Measurements from ENCODE around the gene KRT77. TPM values are rescaled to one million over a fixed set of nuclear protein-coding genes. Genes with fewer than 3 reads are reported as not detected.

KRT77 gene
- total RNA-seq, 6 experiments from 2014 or later = not detected

DNA sequence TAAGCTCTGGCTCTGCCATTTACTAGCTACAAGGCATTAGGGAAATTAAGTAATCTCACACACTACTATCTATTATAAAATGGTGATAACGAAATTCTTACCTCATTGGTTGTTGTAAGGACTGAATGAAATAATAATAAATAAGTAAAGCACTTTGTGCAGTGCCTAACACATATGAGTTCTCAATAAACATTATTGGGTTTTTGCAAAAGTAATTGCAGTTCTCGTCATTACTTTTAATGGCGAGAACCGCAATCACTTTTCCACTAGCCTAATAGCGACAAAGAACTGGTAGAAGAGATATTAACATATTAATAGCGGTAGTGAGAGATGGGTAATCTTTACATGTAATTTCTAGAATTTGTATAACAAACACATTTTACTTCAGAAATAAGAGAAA, 9.2 kb downstream of the KRT77 start:
- Histone ChIP-seq H3K4me1 (peaks cover 0 to 4% (median 0%) of the 10 kb centered on the region in 4 donors), H3K27me3 (no peaks in the 10 kb centered on the region), H3K27ac (no peak overlapping the region), H3K36me3 (no peaks in the 10 kb centered on the region), H3K4me3 (no peak overlapping the region), H3K9me3 (no peaks in the 10 kb centered on the region)
- DNase-seq = no peak
- TF ChIP-seq, protein P1, sequence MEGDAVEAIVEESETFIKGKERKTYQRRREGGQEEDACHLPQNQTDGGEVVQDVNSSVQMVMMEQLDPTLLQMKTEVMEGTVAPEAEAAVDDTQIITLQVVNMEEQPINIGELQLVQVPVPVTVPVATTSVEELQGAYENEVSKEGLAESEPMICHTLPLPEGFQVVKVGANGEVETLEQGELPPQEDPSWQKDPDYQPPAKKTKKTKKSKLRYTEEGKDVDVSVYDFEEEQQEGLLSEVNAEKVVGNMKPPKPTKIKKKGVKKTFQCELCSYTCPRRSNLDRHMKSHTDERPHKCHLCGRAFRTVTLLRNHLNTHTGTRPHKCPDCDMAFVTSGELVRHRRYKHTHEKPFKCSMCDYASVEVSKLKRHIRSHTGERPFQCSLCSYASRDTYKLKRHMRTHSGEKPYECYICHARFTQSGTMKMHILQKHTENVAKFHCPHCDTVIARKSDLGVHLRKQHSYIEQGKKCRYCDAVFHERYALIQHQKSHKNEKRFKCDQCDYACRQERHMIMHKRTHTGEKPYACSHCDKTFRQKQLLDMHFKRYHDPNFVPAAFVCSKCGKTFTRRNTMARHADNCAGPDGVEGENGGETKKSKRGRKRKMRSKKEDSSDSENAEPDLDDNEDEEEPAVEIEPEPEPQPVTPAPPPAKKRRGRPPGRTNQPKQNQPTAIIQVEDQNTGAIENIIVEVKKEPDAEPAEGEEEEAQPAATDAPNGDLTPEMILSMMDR (IDR thresholded peaks at IDR 0.05) = no peak
- no peak for TF ChIP-seq POLR2A (IDR thresholded peaks at IDR 0.05)
- ATAC-seq = no peak
- intact Hi-C loops (cut with DNase I) = no loop called here
- 75% methylated on average over 6 of the region's 6 CpGs for WGBS (ENCODE audit: insufficient coverage, low coverage, low lambda C conversion rate, missing lambda C conversion rate)

DNA sequence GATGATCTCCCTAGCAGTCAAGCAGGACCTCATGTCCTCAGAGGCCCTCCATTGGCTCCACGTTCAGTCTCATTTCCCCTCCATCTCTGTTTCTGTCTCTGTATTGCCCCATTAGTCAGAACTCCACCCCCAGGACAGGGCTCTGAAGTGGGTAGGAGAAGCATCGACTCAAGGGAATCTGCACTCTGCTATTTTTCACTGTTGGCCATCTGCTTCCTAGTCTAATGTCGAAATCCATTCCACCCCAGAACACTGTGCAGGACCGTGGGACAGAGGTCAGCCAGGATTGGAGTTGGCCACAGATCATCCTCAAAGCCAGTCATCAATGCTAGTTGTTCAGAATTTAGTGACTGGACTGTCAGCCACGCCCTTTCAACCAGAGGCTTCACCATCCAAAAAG, 10.1 kb downstream of the KRT77 start:
- intact Hi-C loops (cut with DNase I) = no loop called here
- Histone ChIP-seq H3K27ac (no peak overlapping the region), H3K4me1 (peaks cover 0 to 4% (median 0%) of the 10 kb centered on the region in 4 donors), H3K36me3 (no peaks in the 10 kb centered on the region), H3K9me3 (no peaks in the 10 kb centered on the region), H3K4me3 (no peak overlapping the region), H3K27me3 (no peaks in the 10 kb centered on the region)
- ATAC-seq = no peak
- WGBS (ENCODE audit: insufficient coverage, low coverage, low lambda C conversion rate, missing lambda C conversion rate) = 12% methylated on average over 5 of the region's 5 CpGs
- no peak for DNase-seq
- TF ChIP-seq, protein P1 (IDR thresholded peaks at IDR 0.05) = no peak
- TF ChIP-seq POLR2A (IDR thresholded peaks at IDR 0.05) = no peak

DNA sequence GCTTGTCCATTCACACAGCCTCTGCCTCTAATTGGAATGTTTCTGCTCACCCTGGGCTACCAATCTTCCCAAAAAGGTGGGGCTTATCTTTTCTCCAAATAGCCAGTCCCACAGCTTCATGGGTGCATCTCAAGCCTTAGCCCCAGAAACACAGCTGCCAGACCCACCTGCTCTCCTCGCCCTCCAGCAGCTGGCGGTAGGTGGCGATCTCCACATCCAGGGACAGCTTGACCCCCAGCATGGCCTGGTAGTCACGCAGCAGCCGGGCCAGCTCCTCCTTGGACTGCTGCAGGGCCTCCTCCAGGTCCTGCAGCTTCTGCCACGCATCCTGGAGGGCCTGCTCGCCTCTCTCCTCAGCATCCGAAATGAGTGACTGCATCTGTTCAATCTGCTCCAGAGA, 11.1 kb downstream of the KRT77 start:
- TF ChIP-seq, protein P1 (IDR thresholded peaks at IDR 0.05) = no peak
- TF ChIP-seq POLR2A (IDR thresholded peaks at IDR 0.05) = no peak
- Histone ChIP-seq H3K9me3 (no peaks in the 10 kb centered on the region), H3K27me3 (no peaks in the 10 kb centered on the region), H3K4me1 (peaks cover 0 to 4% (median 0%) of the 10 kb centered on the region in 4 donors), H3K4me3 (no peak overlapping the region), H3K27ac (no peak overlapping the region), H3K36me3 (no peaks in the 10 kb centered on the region)
- WGBS (ENCODE audit: insufficient coverage, low coverage, low lambda C conversion rate, missing lambda C conversion rate) = no CpG with 5 or more reads among the region's 8 CpGs
- intact Hi-C loops (cut with DNase I) = no loop called here
- DNase-seq (no peak), ATAC-seq (no peak)

DNA sequence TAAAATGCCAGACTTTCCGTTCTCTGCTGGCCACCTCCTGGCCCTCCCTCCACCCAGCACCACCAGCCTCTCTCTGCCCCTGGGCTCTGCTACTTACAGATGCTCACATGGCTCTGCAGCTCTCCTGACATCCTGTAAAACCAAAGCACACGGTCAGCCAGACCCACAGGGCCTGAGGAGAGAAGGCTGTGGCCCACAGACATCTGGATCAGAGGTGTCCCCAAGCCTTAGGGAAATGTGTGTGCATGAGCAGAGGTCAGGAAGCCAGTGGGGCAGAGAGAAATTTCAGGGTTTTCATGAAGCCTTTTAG, 11.5 kb downstream of the KRT77 start:
- intact Hi-C loops (cut with DNase I) = no loop called here
- 34% methylated on average over 2 of the region's 2 CpGs for WGBS (ENCODE audit: insufficient coverage, low coverage, low lambda C conversion rate, missing lambda C conversion rate)
- ATAC-seq (no peak), DNase-seq (no peak)
- H3K4me1 ChIP-seq = peaks cover 0 to 4% (median 0%) of the 10 kb centered on the region in 4 donors
- no peaks in the 10 kb centered on the region for H3K27me3 ChIP-seq
- no peak overlapping the region for H3K4me3 ChIP-seq
- no peak overlapping the region for H3K27ac ChIP-seq
- no peaks in the 10 kb centered on the region for H3K36me3 ChIP-seq
- no peak for TF ChIP-seq POLR2A (IDR thresholded peaks at IDR 0.05)
- TF ChIP-seq, protein P1 (IDR thresholded peaks at IDR 0.05) = no peak
- no peaks in the 10 kb centered on the region for H3K9me3 ChIP-seq
